Endodermal cell (in vitro differentiated cells): ENCODE results near the gene GAS6. TPM values are rescaled to one million over a fixed set of nuclear protein-coding genes. Genes with fewer than 3 reads are reported as not detected.

Experiments used
- DNase-seq: peaks from one replicate; pipeline ENCODE4 v3.0.0-alpha.2; 2017
- H3K27ac ChIP-seq: 2 replicates; pipeline ENCODE4 v1.5.1; 2013; ENCODE audit warnings: mild to moderate bottlenecking, low read depth, low read length, moderate library complexity
- H3K27me3 ChIP-seq: 2 replicates; pipeline ENCODE4 v1.6.1; 2013; ENCODE audit warnings: mild to moderate bottlenecking, low read length, moderate library complexity; ENCODE audit not compliant: insufficient read depth, control insufficient read depth, poor library complexity, severe bottlenecking
- H3K36me3 ChIP-seq: 2 replicates; pipeline ENCODE4 v1.7.0; 2013; ENCODE audit warnings: mild to moderate bottlenecking, low read length, moderate library complexity; ENCODE audit not compliant: control insufficient read depth, insufficient read depth
- H3K4me1 ChIP-seq: one replicate; pipeline ENCODE4 v1.7.0; 2013; ENCODE audit warnings: low read length; ENCODE audit not compliant: control insufficient read depth, insufficient read depth
- H3K4me3 ChIP-seq: 2 replicates; pipeline ENCODE4 v1.5.1; 2013; ENCODE audit warnings: mild to moderate bottlenecking, low read length, moderate library complexity
- H3K9ac ChIP-seq: 2 replicates; pipeline ENCODE4 v1.6.1; 2013; ENCODE audit warnings: mild to moderate bottlenecking, low read length, moderate library complexity; ENCODE audit not compliant: poor library complexity, severe bottlenecking; ENCODE audit errors: extremely low read depth
- H3K9me3 ChIP-seq: 2 replicates; pipeline ENCODE4 v1.6.1; 2013; ENCODE audit warnings: mild to moderate bottlenecking, low read length, moderate library complexity; ENCODE audit not compliant: control insufficient read depth
- H3K27ac Mint-ChIP-seq: 2 replicates; pipeline ENCODE4 v1.8.0; 2020; ENCODE audit warnings: mixed read lengths
- H3K27me3 Mint-ChIP-seq: 2 replicates; pipeline ENCODE4 v1.8.0; 2021; ENCODE audit warnings: mild to moderate bottlenecking, mixed read lengths; ENCODE audit not compliant: insufficient read depth
- H3K36me3 Mint-ChIP-seq: 2 replicates; pipeline ENCODE4 v1.8.0; 2020; ENCODE audit warnings: low read depth, mixed read lengths
- H3K4me1 Mint-ChIP-seq: 2 replicates; pipeline ENCODE4 v1.8.0; 2020; ENCODE audit warnings: mixed read lengths
- H3K4me3 Mint-ChIP-seq: 2 replicates; pipeline ENCODE4 v1.8.0; 2020; ENCODE audit warnings: mild to moderate bottlenecking, moderate library complexity, mixed read lengths
- H3K9me3 Mint-ChIP-seq: 2 replicates; pipeline ENCODE4 v1.8.0; 2020; ENCODE audit warnings: mild to moderate bottlenecking, mixed read lengths
- CTCF ChIP-seq: fragments of 200-600 bp; sonication (generic); conservative IDR thresholded peaks from 2 replicates; pipeline ENCODE4 v1.5.0; 2021; ENCODE audit warnings: antibody characterized with exemption, mild to moderate bottlenecking
- WGBS, 2 experiments: methylation state at CpG; one replicate each; pipeline versions ENCODE4 v1.1.5 to v1.1.7; 2013; ENCODE audit warnings: missing lambda C conversion rate in 2 of 2, mixed read lengths in 1 of 2; ENCODE audit not compliant: insufficient coverage in 1 of 2, insufficient read length in 1 of 2; 5-methylcytosine and 5-hydroxymethylcytosine counted together
- total RNA-seq, 2 donors: library from RNA; stranded (reverse); fragmentation: NEBNext Ultra II Directional in 1 of 2; extraction: Animal tissue kit (Norgen Biotek cat#: 25700) in 1 of 2; gene quantifications; 2 replicates in 1 of 2; 3 replicates in 1 of 2; pipeline ENCODE4 v1.2.1, GENCODE V29; 2021

The GAS6 gene
- total RNA-seq, 2 donors from 2014 or later: 45.7 to 49.6 TPM

- Mint-ChIP-seq H3K27ac (no peak overlapping the region), H3K9me3 (no peaks in the 10 kb centered on the region), H3K36me3 (no peaks in the 10 kb centered on the region), H3K27me3 (no peaks in the 10 kb centered on the region), H3K4me1 (peaks cover 19% of the 10 kb centered on the region), H3K4me3 (no peak overlapping the region)
- no peak overlapping the region for H3K4me3 ChIP-seq
- no peak for TF ChIP-seq CTCF
- peak; percentile 23 for DNase-seq
- peaks cover 14% of the 10 kb centered on the region for H3K36me3 ChIP-seq
- H3K27me3 ChIP-seq: no peaks in the 10 kb centered on the region
- H3K9me3 ChIP-seq: no peaks in the 10 kb centered on the region
- H3K9ac ChIP-seq: no peak overlapping the region
- H3K27ac ChIP-seq: no peak overlapping the region
- no peaks in the 10 kb centered on the region for H3K4me1 ChIP-seq
- WGBS, 2 experiments: 95 to 98% methylated on average over 6 to 8 of the region's 8 CpGs
Measured at GRCh38 chr13:113849981-113850721, 13.7 kb downstream of the GAS6 start.

- no peaks in the 10 kb centered on the region for H3K9me3 ChIP-seq
- no peak overlapping the region for H3K27ac Mint-ChIP-seq
Measured at GRCh38 chr13:113849546-113849945, 14.3 kb downstream of the GAS6 start.

GRCh38 chr13:113848431-113849260 lies 15.2 kb downstream of the GAS6 start:
- 89% methylated on average over 8 to 18 of the region's 18 CpGs for WGBS, 2 experiments
- H3K27me3 ChIP-seq: no peaks in the 10 kb centered on the region
- no peak overlapping the region for H3K9ac ChIP-seq
- peak; percentile 74 for DNase-seq
- Mint-ChIP-seq H3K27ac (no peak overlapping the region), H3K36me3 (peaks cover 2% of the 10 kb centered on the region), H3K4me3 (no peak overlapping the region), H3K9me3 (no peaks in the 10 kb centered on the region), H3K27me3 (no peaks in the 10 kb centered on the region), H3K4me1 (peaks cover 16% of the 10 kb centered on the region)
- no peak for TF ChIP-seq CTCF
- no peaks in the 10 kb centered on the region for H3K4me1 ChIP-seq
- H3K27ac ChIP-seq: no peak overlapping the region
- peaks cover 14% of the 10 kb centered on the region for H3K36me3 ChIP-seq
- H3K4me3 ChIP-seq: no peak overlapping the region
- no peaks in the 10 kb centered on the region for H3K9me3 ChIP-seq

More at GRCh38 chr13:113849546-113849945, 14.3 kb downstream of the GAS6 start:
- H3K4me3 ChIP-seq: no peak overlapping the region
- no peak overlapping the region for H3K9ac ChIP-seq
- TF ChIP-seq CTCF: no peak
- no peak for DNase-seq
- Mint-ChIP-seq H3K4me3 (no peak overlapping the region), H3K36me3 (peaks cover 1% of the 10 kb centered on the region), H3K9me3 (no peaks in the 10 kb centered on the region), H3K4me1 (peaks cover 19% of the 10 kb centered on the region), H3K27me3 (no peaks in the 10 kb centered on the region)
- peaks cover 14% of the 10 kb centered on the region for H3K36me3 ChIP-seq
- 91 to 93% methylated on average over 2 to 3 of the region's 3 CpGs for WGBS, 2 experiments
- H3K4me1 ChIP-seq: no peaks in the 10 kb centered on the region
- no peaks in the 10 kb centered on the region for H3K27me3 ChIP-seq
- H3K27ac ChIP-seq: no peak overlapping the region
